Activated naive CD4-positive, alpha-beta T cell treated with anti-CD3 and anti-CD28 coated beads, Interleukin-2, amount 50 U/mL, for 16 hours (primary cell): Measurements from ENCODE around the gene MTHFD1L.

ENCODE experiments used
- DNase-seq: peaks from one replicate; pipeline ENCODE4 v3.0.0-alpha.2; 2020

Gene MTHFD1L

GRCh38 chr6:151128763-151129370 is 263.4 kb downstream of the MTHFD1L start:
- no peak for DNase-seq

- DNase-seq, result no peak
Measured at GRCh38 chr6:151130329-151130728, 264.8 kb downstream of the MTHFD1L start.

GRCh38 chr6:151131324-151132007 is 266.0 kb downstream of the MTHFD1L start:
- DNase-seq, result no peak

GRCh38 chr6:151136141-151136755 is 270.7 kb downstream of the MTHFD1L start:
- no peak for DNase-seq

- DNase-seq, result no peak
Measured at GRCh38 chr6:151137542-151137941, 272.0 kb downstream of the MTHFD1L start.

- no peak for DNase-seq
Measured at GRCh38 chr6:151139524-151139923, 274.0 kb downstream of the MTHFD1L start.

GRCh38 chr6:151140767-151141166 is 275.3 kb downstream of the MTHFD1L start:
- no peak for DNase-seq

- no peak for DNase-seq
Measured at GRCh38 chr6:151141685-151142084, 276.2 kb downstream of the MTHFD1L start.

- DNase-seq, result no peak
Measured at GRCh38 chr6:151142676-151143075, 277.2 kb downstream of the MTHFD1L start.

- DNase-seq, result no peak
Measured at GRCh38 chr6:151143337-151143736, 277.8 kb downstream of the MTHFD1L start.

GRCh38 chr6:151143806-151144205 is 278.3 kb downstream of the MTHFD1L start:
- DNase-seq, result no peak

GRCh38 chr6:151147118-151147832 is 281.8 kb downstream of the MTHFD1L start:
- DNase-seq, result no peak

GRCh38 chr6:151148111-151148510 is 282.6 kb downstream of the MTHFD1L start:
- DNase-seq, result no peak

GRCh38 chr6:151149793-151150192 is 284.3 kb downstream of the MTHFD1L start:
- DNase-seq, result no peak
